BE2C (cell line): ENCODE data around the gene CDX2.

Experiments used
- DNase-seq: peaks from one replicate; pipeline ENCODE4 v3.0.0-alpha.2; 2020
- H3K27me3 ChIP-seq: fragments of 250-450 bp; sonication (Bioruptor Pico); 2 replicates; pipeline ENCODE4 v1.5.1; 2020; ENCODE audit warnings: mild to moderate bottlenecking
- H3K36me3 ChIP-seq: fragments of 250-450 bp; sonication (Bioruptor Pico); 2 replicates; pipeline ENCODE4 v1.5.1; 2020; ENCODE audit warnings: mild to moderate bottlenecking
- H3K4me1 ChIP-seq: fragments of 250-450 bp; sonication (Bioruptor Pico); 2 replicates; pipeline ENCODE4 v1.5.1; 2020
- H3K4me3 ChIP-seq: 2 replicates; pipeline ENCODE4 v1.5.1; 2011; ENCODE audit warnings: low read depth, low read length
- H3K9me3 ChIP-seq: fragments of 250-450 bp; sonication (Bioruptor Pico); 2 replicates; pipeline ENCODE4 v1.5.1; 2020
- CTCF ChIP-seq: IDR thresholded peaks from 2 replicates; pipeline ENCODE4 v1.5.1; 2012; ENCODE audit warnings: mild to moderate bottlenecking, low read depth, low read length

Gene CDX2

GRCh38 chr13:27979001-27979643, 10.0 kb upstream of the CDX2 start:
- H3K27me3 ChIP-seq, result peaks cover 98% of the 10 kb centered on the region
- no peaks in the 10 kb centered on the region for H3K36me3 ChIP-seq
- no peak for TF ChIP-seq CTCF
- H3K9me3 ChIP-seq, result no peaks in the 10 kb centered on the region
- no peak for DNase-seq
- H3K4me1 ChIP-seq, result no peaks in the 10 kb centered on the region
- H3K4me3 ChIP-seq, result no peak overlapping the region

GRCh38 chr13:27978301-27978968, 9.3 kb upstream of the CDX2 start:
- TF ChIP-seq CTCF, result no peak
- Histone ChIP-seq H3K9me3 (no peaks in the 10 kb centered on the region), H3K4me1 (no peaks in the 10 kb centered on the region), H3K27me3 (peaks cover 100% of the 10 kb centered on the region), H3K4me3 (no peak overlapping the region), H3K36me3 (no peaks in the 10 kb centered on the region)
- no peak for DNase-seq

GRCh38 chr13:27977476-27978300, 8.6 kb upstream of the CDX2 start:
- Histone ChIP-seq H3K27me3 (peaks cover 100% of the 10 kb centered on the region), H3K9me3 (no peaks in the 10 kb centered on the region), H3K36me3 (no peaks in the 10 kb centered on the region), H3K4me3 (no peak overlapping the region), H3K4me1 (no peaks in the 10 kb centered on the region)
- no peak for DNase-seq
- TF ChIP-seq CTCF, result no peak

GRCh38 chr13:27976362-27977091, 7.4 kb upstream of the CDX2 start:
- DNase-seq, result no peak
- TF ChIP-seq CTCF, result no peak
- Histone ChIP-seq H3K27me3 (peaks cover 100% of the 10 kb centered on the region), H3K4me1 (no peaks in the 10 kb centered on the region), H3K4me3 (no peak overlapping the region), H3K9me3 (no peaks in the 10 kb centered on the region), H3K36me3 (no peaks in the 10 kb centered on the region)

GRCh38 chr13:27975564-27976361, 6.6 kb upstream of the CDX2 start:
- peaks cover 100% of the 10 kb centered on the region for H3K27me3 ChIP-seq
- H3K36me3 ChIP-seq, result no peaks in the 10 kb centered on the region
- no peak for DNase-seq
- H3K9me3 ChIP-seq, result no peaks in the 10 kb centered on the region
- H3K4me3 ChIP-seq, result no peak overlapping the region
- TF ChIP-seq CTCF, result no peak
- no peaks in the 10 kb centered on the region for H3K4me1 ChIP-seq
